ENCODE data around the gene SDHB.

GRCh38 chr1:16998589-16998988 is 55.2 kb downstream of the SDHB start:
- TF ChIP-seq YY1 (IDR thresholded peaks at IDR 0.05; ENCODE audit: insufficient read depth, insufficient read length) (no peak), SUZ12 (IDR thresholded peaks at IDR 0.05; ENCODE audit: extremely low read depth, insufficient read depth, insufficient read length) (no peak), ZNF274 (IDR thresholded peaks at IDR 0.05; ENCODE audit: low read depth, low read length) (no peak)
